GM12878 (cell line): ENCODE data around the gene SLC19A1. TPM values are rescaled to one million over a fixed set of nuclear protein-coding genes. Genes with fewer than 3 reads are reported as not detected.

Experiments used
- ATAC-seq: fragments of 200-7000 bp; cut with Tn5 transposase; 3 replicates; pipeline ENCODE4 v1.9.1; 2020; ENCODE audit warnings: mild to moderate bottlenecking, moderate library complexity
- BruUV-seq: library from RNA; stranded (reverse); fragments of 400-500 nt; replicated peaks from 2 replicates; lab custom pipeline; 2021; lab: Mats Ljungman, UMichigan
- CTCF ChIA-PET: fragments of 300-600 bp; sonication (Branson Sonifier 250); formaldehyde crosslinking; extraction: SDS; loops from one replicate; lab custom pipeline; 2021; ENCODE audit warnings: inconsistent platforms; lab: Yijun Ruan, JAX
- POLR2A ChIA-PET: fragments of 350-600 bp; formaldehyde crosslinking; extraction: SDS; loops from one replicate; lab custom pipeline; 2021; ENCODE audit warnings: inconsistent platforms; lab: Charles Lee
- RAD21 ChIA-PET: fragments of 300-600 bp; sonication (Branson Sonifier 250); formaldehyde crosslinking; loops from one replicate; lab custom pipeline; 2023; ENCODE audit warnings: antibody characterized with exemption; ENCODE audit not compliant: unreplicated experiment; lab: Charles Lee
- SMC1A ChIA-PET: fragments of 300-600 bp; sonication (Branson Sonifier 250); formaldehyde crosslinking; loops from one replicate; lab custom pipeline; 2023; ENCODE audit not compliant: unreplicated experiment, uncharacterized antibody; lab: Charles Lee
- DNase-seq: peaks from one replicate; pipeline ENCODE4 v3.0.0-alpha.2; 2011; ENCODE audit warnings: low read depth, low spot score
- FAIRE-seq: peaks from 3 replicates; lab custom pipeline; 2011; peaks lifted over from hg19 to GRCh38; lab: Jason Lieb, UNC
- H2AFZ ChIP-seq: 2 replicates; pipeline ENCODE4 v1.6.0; 2011; ENCODE audit warnings: low read depth, low read length, control low read depth; ENCODE audit not compliant: control insufficient read depth
- H3K27ac ChIP-seq: 2 replicates; pipeline ENCODE4 v1.5.1; 2011; ENCODE audit warnings: control low read depth; ENCODE audit not compliant: control insufficient read depth, insufficient read depth
- H3K27me3 ChIP-seq, 2 experiments: replicated peaks in 1 of 2; 2 replicates each; pipeline versions ENCODE4 v1.6.0 to v1.6.1; 2011; ENCODE audit warnings: low read length in 1 of 2; ENCODE audit not compliant: control insufficient read depth in 2 of 2, insufficient read depth in 2 of 2
- H3K36me3 ChIP-seq, 2 experiments: 2 replicates each; pipeline ENCODE4 v1.5.1; 2011; ENCODE audit warnings: low read length in 1 of 2; ENCODE audit not compliant: control insufficient read depth in 2 of 2, insufficient read depth in 2 of 2
- H3K4me1 ChIP-seq: 2 replicates; pipeline ENCODE4 v1.6.1; 2011; ENCODE audit warnings: mild to moderate bottlenecking, low read length, moderate library complexity, mixed read lengths; ENCODE audit not compliant: control insufficient read depth, insufficient read depth
- H3K4me2 ChIP-seq: 2 replicates; pipeline ENCODE4 v1.6.0; 2011; ENCODE audit warnings: control low read depth; ENCODE audit not compliant: control insufficient read depth, insufficient read depth
- H3K4me3 ChIP-seq: fragments of 200-600 bp; sonication (generic); 2 replicates; pipeline ENCODE4 v1.5.1; 2016
- H3K79me2 ChIP-seq: 2 replicates; pipeline ENCODE4 v1.6.0; 2011; ENCODE audit warnings: low read length; ENCODE audit not compliant: control insufficient read depth, insufficient read depth
- H3K9ac ChIP-seq: 2 replicates; pipeline ENCODE4 v1.8.0; 2011; ENCODE audit warnings: low read length, control low read depth, mixed read lengths; ENCODE audit not compliant: control insufficient read depth, insufficient read depth
- H3K9me3 ChIP-seq: replicated peaks from 3 replicates; pipeline ENCODE4 v1.5.1; 2011; ENCODE audit warnings: mild to moderate bottlenecking, low read length; ENCODE audit not compliant: control insufficient read depth, insufficient read depth
- H4K20me1 ChIP-seq: 2 replicates; pipeline ENCODE4 v1.6.0; 2011; ENCODE audit not compliant: control insufficient read depth, insufficient read depth
- CHD1 ChIP-seq: IDR thresholded peaks from 2 replicates; pipeline ENCODE4 v1.6.1; 2012; ENCODE audit warnings: low read depth, low read length, improper control_type of control experiment
- EED ChIP-seq: sonication (generic); IDR thresholded peaks from 2 replicates; pipeline ENCODE4 v1.6.1; 2016; ENCODE audit warnings: antibody characterized with exemption, low read depth
- EGR1 ChIP-seq, 2 experiments: IDR thresholded peaks; 1 replicate in 1 of 2; 2 replicates in 1 of 2; pipeline ENCODE4 v1.6.1; 2011 to 2012; ENCODE audit warnings: low read depth in 2 of 2, low read length in 2 of 2, borderline replicate concordance in 1 of 2, mild to moderate bottlenecking in 1 of 2, moderate library complexity in 1 of 2
- IKZF2 ChIP-seq, 2 experiments: fragments of 450-650 bp; IDR thresholded peaks; 2 replicates each; pipeline ENCODE4 v1.6.1; 2017; ENCODE audit warnings: mild to moderate bottlenecking in 2 of 2, moderate library complexity in 2 of 2
- MTA3 ChIP-seq: IDR thresholded peaks from 2 replicates; pipeline ENCODE4 v1.6.1; 2012; ENCODE audit warnings: low read length, inconsistent platforms, borderline replicate concordance
- NBN ChIP-seq: fragments of 450-650 bp; IDR thresholded peaks from 2 replicates; pipeline ENCODE4 v1.6.1; 2016
- NKRF ChIP-seq: fragments of 450-650 bp; conservative IDR thresholded peaks from 2 replicates; pipeline ENCODE4 v1.6.1; 2017; ENCODE audit warnings: mild to moderate bottlenecking, moderate library complexity
- RB1 ChIP-seq: fragments of 450-650 bp; formaldehyde crosslinking; IDR thresholded peaks from 2 replicates; pipeline ENCODE4 v1.6.1; 2017; ENCODE audit warnings: mild to moderate bottlenecking, borderline replicate concordance
- RBBP5 ChIP-seq: fragments of 200-600 bp; sonication (generic); conservative IDR thresholded peaks from 2 replicates; pipeline ENCODE4 v1.6.1; 2016
- RCOR1 ChIP-seq: conservative IDR thresholded peaks from 2 replicates; pipeline ENCODE4 v1.6.1; 2012; ENCODE audit warnings: low read depth, low read length, improper control_type of control experiment
- RELA ChIP-seq: fragments of 450-650 bp; IDR thresholded peaks from 2 replicates; pipeline ENCODE4 v1.8.0; 2014; ENCODE audit warnings: borderline replicate concordance; ENCODE audit not compliant: partially characterized antibody
- ZNF207 ChIP-seq: fragments of 450-650 bp; IDR thresholded peaks from 2 replicates; pipeline ENCODE4 v1.6.1; 2014; ENCODE audit warnings: antibody characterized with exemption, mild to moderate bottlenecking, borderline replicate concordance
- ZNF622 ChIP-seq: fragments of 450-650 bp; IDR thresholded peaks from 2 replicates; pipeline ENCODE4 v1.6.1; 2017; ENCODE audit warnings: mild to moderate bottlenecking, inconsistent platforms
- ZSCAN29 ChIP-seq: fragments of 450-650 bp; IDR thresholded peaks from 2 replicates; pipeline ENCODE4 v1.6.1; 2017; ENCODE audit warnings: mild to moderate bottlenecking, moderate library complexity
- WGBS: methylation state at CpG from one replicate; pipeline ENCODE4 v1.1.6; 2016; ENCODE audit warnings: low lambda C conversion rate; ENCODE audit not compliant: insufficient replicate concordance, insufficient coverage; ENCODE audit errors: missing lambda C conversion rate; 5-methylcytosine and 5-hydroxymethylcytosine counted together
- in situ Hi-C: fragments of 300-500 bp; cut with MboI; formaldehyde crosslinking; loops from 9 replicates; pipeline ENCODE4 v1.14.3; 2018; ENCODE audit warnings: mixed read lengths
- intact Hi-C: fragments of 100-400 bp; cut with micrococcal nuclease; formaldehyde crosslinking; loops from one replicate; pipeline ENCODE4 v1.14.2; 2022; ENCODE audit not compliant: unreplicated experiment
- polyA plus RNA-seq, 11 experiments: library from polyadenylated mRNA; depleted of rRNA in 4 of 11; unstranded in 6 of 11; stranded (reverse) in 5 of 11; fragments of >200 nt; fragmentation: Nextera tagmentation in 4 of 11; fragmentation: Illumina TruSeq in 1 of 11; extraction: Ambion mirVana in 4 of 11; extraction: Trizol in 1 of 11; gene quantifications; 1 replicate in 1 of 11; 2 replicates in 10 of 11; pipeline versions ENCODE4 v1.2.1 to v1.2.3, GENCODE V29; 2011 to 2016; ENCODE audit warnings: inconsistent platforms in 2 of 11, missing spikeins in 2 of 11, low read depth in 1 of 11
- total RNA-seq, 4 experiments: library from RNA; depleted of rRNA in 3 of 4; stranded (reverse); fragments of >200 nt in 3 of 4; fragmentation: Illumina TruSeq in 1 of 4; extraction: Trizol in 1 of 4; gene quantifications; 2 replicates each; pipeline versions ENCODE4 v1.2.1 to v1.2.3, GENCODE V29; 2013 to 2021
- TF ChIP-seq, protein P1 (sequence below), 3 experiments: IDR thresholded peaks in 2 of 3; conservative IDR thresholded peaks in 1 of 3; 2 replicates each; pipeline ENCODE4 v1.5.1; 2011; ENCODE audit warnings: low read depth in 3 of 3, low read length in 3 of 3, mild to moderate bottlenecking in 3 of 3, control low read depth in 2 of 3, moderate library complexity in 2 of 3, inconsistent platforms in 1 of 3, mixed read lengths in 1 of 3; ENCODE audit not compliant: control insufficient read depth in 2 of 3, insufficient read depth in 1 of 3; ENCODE audit errors: extremely low read depth in 1 of 3
- TF ChIP-seq, protein P2 (sequence below): IDR thresholded peaks from 2 replicates; pipeline ENCODE4 v1.6.1; 2011; ENCODE audit warnings: mild to moderate bottlenecking, low read depth, low read length, moderate library complexity; ENCODE audit not compliant: insufficient replicate concordance

SLC19A1 gene
- total and polyA plus RNA-seq, 10 of the 15 experiments (the other 5 are each of a cell fraction or from before 2014, with no cell fraction given): 0.42 to 49.7 (median 12.2) TPM

DNA sequence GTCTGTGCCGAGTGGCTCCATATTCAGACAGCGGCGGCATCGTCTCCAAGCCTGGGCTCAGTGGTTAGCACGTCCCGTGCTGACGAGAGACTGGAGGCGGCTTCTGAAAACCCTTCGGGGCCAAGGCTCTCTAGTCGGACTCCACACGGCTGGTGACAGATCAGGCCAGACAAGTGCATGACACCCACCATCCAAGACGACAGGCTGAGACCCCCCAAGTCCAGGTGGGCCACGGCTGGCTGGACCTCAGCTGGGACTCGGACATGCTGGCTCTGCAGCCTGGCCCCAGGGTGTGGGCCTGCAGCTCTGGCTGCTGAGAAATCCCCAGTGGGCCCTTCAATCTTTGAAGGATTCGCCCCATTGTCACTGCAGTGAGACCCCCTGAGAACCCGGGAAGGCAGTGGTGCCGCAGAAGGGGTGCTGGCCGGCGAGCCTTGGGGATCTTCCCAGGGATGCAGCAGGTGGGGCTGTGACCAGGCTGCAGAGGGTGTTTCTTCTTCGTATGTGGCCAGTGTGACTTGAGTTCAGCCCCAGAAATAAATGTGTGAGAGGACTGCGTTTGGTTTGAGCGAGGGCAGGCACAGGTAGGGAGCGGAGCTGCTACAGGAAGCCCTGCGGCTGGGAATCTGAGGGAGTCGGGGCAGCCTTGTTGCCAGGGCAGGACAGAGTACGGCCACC lies 15.9 kb upstream of the SLC19A1 start:
- intact Hi-C loops: no loop called here
- CTCF ChIA-PET: interaction anchor here (1.6 to 3.1 kb wide), 4 partner anchors 18 to 261 kb away, joined by 4 to 82 read pairs (median 42); no protein-coding TSS in a partner anchor
- SMC1A ChIA-PET: interaction anchor here (0.6 to 2.7 kb wide), 3 partner anchors 36 to 262 kb away, joined by 3 to 46 read pairs (median 38); no protein-coding TSS in a partner anchor
- in situ Hi-C loops: loop anchor here (5.0 kb wide), 2 partner anchors 39 to 259 kb away; no protein-coding TSS in a partner anchor
- Histone ChIP-seq H3K79me2 (peaks cover 2% of the 10 kb centered on the region), H3K27me3 (no peaks in the 10 kb centered on the region; a peak in 1 of 4 replicates), H3K9me3 (no peaks in the 10 kb centered on the region), H3K4me1 (peaks cover 3% of the 10 kb centered on the region; the same call in 1 of the 2 replicates), H3K9ac (no peak overlapping the region), H3K4me3 (no peak overlapping the region), H3K27ac (no peak overlapping the region), H4K20me1 (no peaks in the 10 kb centered on the region), H2AFZ (no peak overlapping the region), H3K4me2 (no peak overlapping the region), H3K36me3 (no peaks in the 10 kb centered on the region)
- TF ChIP-seq ZSCAN29 (no peak), CHD1 (no peak), RELA (no peak), ZNF207 (no peak), MTA3 (no peak), RCOR1 (no peak), RBBP5 (no peak), NBN (no peak), IKZF2 (IDR thresholded peaks at IDR 0.05) (no peak), RB1 (no peak), NKRF (no peak), ZNF622 (no peak), EGR1 (IDR thresholded peaks at IDR 0.05; ENCODE audit: borderline replicate concordance in 1 of 2, low read depth in 2 of 2, low read length in 2 of 2) (no peak), EED (no peak)
- TF ChIP-seq, protein P1, sequence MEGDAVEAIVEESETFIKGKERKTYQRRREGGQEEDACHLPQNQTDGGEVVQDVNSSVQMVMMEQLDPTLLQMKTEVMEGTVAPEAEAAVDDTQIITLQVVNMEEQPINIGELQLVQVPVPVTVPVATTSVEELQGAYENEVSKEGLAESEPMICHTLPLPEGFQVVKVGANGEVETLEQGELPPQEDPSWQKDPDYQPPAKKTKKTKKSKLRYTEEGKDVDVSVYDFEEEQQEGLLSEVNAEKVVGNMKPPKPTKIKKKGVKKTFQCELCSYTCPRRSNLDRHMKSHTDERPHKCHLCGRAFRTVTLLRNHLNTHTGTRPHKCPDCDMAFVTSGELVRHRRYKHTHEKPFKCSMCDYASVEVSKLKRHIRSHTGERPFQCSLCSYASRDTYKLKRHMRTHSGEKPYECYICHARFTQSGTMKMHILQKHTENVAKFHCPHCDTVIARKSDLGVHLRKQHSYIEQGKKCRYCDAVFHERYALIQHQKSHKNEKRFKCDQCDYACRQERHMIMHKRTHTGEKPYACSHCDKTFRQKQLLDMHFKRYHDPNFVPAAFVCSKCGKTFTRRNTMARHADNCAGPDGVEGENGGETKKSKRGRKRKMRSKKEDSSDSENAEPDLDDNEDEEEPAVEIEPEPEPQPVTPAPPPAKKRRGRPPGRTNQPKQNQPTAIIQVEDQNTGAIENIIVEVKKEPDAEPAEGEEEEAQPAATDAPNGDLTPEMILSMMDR (IDR thresholded peaks at IDR 0.05 in 2 of 3, conservative IDR thresholded peaks at IDR 0.05 in 1 of 3; ENCODE audit: control insufficient read depth in 2 of 3, extremely low read depth in 1 of 3, insufficient read depth in 1 of 3, low read depth in 3 of 3, low read length in 3 of 3): no peak
- TF ChIP-seq, protein P2, sequence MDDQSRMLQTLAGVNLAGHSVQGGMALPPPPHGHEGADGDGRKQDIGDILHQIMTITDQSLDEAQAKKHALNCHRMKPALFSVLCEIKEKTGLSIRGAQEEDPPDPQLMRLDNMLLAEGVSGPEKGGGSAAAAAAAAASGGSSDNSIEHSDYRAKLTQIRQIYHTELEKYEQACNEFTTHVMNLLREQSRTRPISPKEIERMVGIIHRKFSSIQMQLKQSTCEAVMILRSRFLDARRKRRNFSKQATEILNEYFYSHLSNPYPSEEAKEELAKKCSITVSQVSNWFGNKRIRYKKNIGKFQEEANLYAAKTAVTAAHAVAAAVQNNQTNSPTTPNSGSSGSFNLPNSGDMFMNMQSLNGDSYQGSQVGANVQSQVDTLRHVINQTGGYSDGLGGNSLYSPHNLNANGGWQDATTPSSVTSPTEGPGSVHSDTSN: no peak
- BruUV-seq: no TSS peak
- RAD21 ChIA-PET: interaction anchor here (0.8 to 3.1 kb wide), 2 partner anchors 38 to 267 kb away, joined by 3 to 37 read pairs; no protein-coding TSS in a partner anchor
- ATAC-seq (no peak), FAIRE-seq (no peak), DNase-seq (no peak)
- 61% methylated on average over 26 of the region's 26 CpGs for WGBS
- POLR2A ChIA-PET: no interaction called here
